G401.6 (cell line): ENCODE data around the gene TIMM23.
"Not testable (repeated sequence)": the region's sequence is repeated elsewhere in the genome, so short reads cannot be mapped to it uniquely, and the experiment has no call there.

ENCODE experiments used
- FAIRE-seq: peaks from 2 replicates; lab custom pipeline; 2012; peaks lifted over from hg19 to GRCh38; lab: Jason Lieb, UNC

Gene TIMM23

GRCh38 chr10:45997557-45997956 lies 25.3 kb downstream of the TIMM23 start:
- no peak for FAIRE-seq

GRCh38 chr10:45997994-45998763 lies 25.9 kb downstream of the TIMM23 start:
- FAIRE-seq = no peak

GRCh38 chr10:45999955-46000354 lies 27.7 kb downstream of the TIMM23 start:
- FAIRE-seq = not testable (repeated sequence)

GRCh38 chr10:46000538-46000937 lies 28.2 kb downstream of the TIMM23 start:
- FAIRE-seq = no peak

GRCh38 chr10:46001187-46001756 lies 29.0 kb downstream of the TIMM23 start:
- FAIRE-seq = no peak

- not testable (repeated sequence) for FAIRE-seq
Observed at GRCh38 chr10:46002189-46002687, 29.9 kb downstream of the TIMM23 start.

GRCh38 chr10:46002916-46003693 lies 30.8 kb downstream of the TIMM23 start:
- no peak for FAIRE-seq

- no peak for FAIRE-seq
Observed at GRCh38 chr10:46004963-46005362, 32.7 kb downstream of the TIMM23 start.

- no peak for FAIRE-seq
Observed at GRCh38 chr10:46005383-46005782, 33.1 kb downstream of the TIMM23 start.

- FAIRE-seq = no peak
Observed at GRCh38 chr10:46006219-46006618, 33.9 kb downstream of the TIMM23 start.

GRCh38 chr10:46012746-46013145 lies 40.5 kb downstream of the TIMM23 start:
- no peak for FAIRE-seq

- no peak for FAIRE-seq
Observed at GRCh38 chr10:46014206-46014605, 41.9 kb downstream of the TIMM23 start.

- no peak for FAIRE-seq
Observed at GRCh38 chr10:46014683-46015405, 42.6 kb downstream of the TIMM23 start.

- no peak for FAIRE-seq
Observed at GRCh38 chr10:46016190-46016589, 43.9 kb downstream of the TIMM23 start.

- FAIRE-seq = no peak
Observed at GRCh38 chr10:46016811-46017210, 44.5 kb downstream of the TIMM23 start.

- no peak for FAIRE-seq
Observed at GRCh38 chr10:46017733-46018132, 45.4 kb downstream of the TIMM23 start.

GRCh38 chr10:46018453-46019176 lies 46.3 kb downstream of the TIMM23 start:
- FAIRE-seq = no peak

GRCh38 chr10:46019177-46019528 lies 46.9 kb downstream of the TIMM23 start:
- no peak for FAIRE-seq

GRCh38 chr10:46019569-46020343 lies 47.5 kb downstream of the TIMM23 start:
- FAIRE-seq = no peak

GRCh38 chr10:46020344-46020657 lies 48.0 kb downstream of the TIMM23 start:
- FAIRE-seq = no peak
